NCI-H1436 (cell line): ENCODE results near the gene GNAL.
"Not testable (repeated sequence)": the region's sequence is repeated elsewhere in the genome, so short reads cannot be mapped to it uniquely, and the experiment has no call there.

Source experiments
- DNase-seq: peaks from one replicate; lab custom pipeline; 2025; lab: John Stamatoyannopoulos, UW

The GNAL gene

DNA sequence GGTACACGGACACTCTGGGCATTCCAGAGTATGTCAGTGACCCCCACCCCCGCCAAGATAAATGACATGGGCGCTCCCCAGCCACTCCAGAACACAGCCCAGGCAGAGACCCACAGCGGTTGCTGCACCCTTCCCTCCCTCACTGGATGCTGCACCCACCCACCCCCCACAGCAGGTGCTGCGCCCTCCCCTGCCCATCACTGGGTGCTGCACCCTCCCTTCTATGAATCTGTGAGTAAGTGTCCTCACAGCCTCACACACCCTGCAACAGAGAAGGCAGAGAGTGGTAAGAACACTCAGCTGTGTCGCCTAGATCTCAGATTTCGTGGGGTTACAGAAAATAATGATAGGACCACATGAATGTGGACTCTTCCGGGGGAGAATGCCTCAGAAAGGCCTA lies 185.6 kb downstream of the GNAL start:
- no peak for DNase-seq

DNA sequence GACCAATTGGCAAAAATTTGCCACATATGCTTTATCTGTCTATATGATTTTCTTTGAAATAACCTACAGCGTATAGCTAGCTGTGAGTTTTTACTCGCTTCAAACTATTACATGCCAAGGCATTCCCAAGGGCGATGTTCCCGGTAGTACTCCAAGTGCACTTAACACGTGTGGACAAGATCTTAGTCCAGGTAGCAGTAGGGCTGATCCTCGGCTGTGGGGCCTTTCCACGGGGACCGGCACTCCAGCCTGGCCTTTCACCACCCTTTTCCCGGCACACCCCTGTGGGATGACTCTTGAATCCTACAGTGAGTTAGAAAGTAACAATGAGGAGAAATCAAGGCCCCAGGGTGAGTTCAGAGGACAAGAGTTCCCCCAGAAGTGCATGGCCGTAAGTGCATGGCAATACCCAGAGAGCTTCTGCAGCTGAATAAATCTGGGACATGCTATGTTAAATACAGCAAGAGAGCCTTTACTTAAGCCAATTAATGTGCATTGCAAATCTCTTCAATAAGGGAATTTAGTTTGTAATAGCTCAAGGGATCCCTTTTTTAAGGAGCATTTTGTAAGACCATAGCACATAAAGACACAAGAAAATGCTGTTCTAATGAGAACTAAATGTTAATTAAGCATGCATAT lies 188.6 kb downstream of the GNAL start:
- DNase-seq, result no peak

DNA sequence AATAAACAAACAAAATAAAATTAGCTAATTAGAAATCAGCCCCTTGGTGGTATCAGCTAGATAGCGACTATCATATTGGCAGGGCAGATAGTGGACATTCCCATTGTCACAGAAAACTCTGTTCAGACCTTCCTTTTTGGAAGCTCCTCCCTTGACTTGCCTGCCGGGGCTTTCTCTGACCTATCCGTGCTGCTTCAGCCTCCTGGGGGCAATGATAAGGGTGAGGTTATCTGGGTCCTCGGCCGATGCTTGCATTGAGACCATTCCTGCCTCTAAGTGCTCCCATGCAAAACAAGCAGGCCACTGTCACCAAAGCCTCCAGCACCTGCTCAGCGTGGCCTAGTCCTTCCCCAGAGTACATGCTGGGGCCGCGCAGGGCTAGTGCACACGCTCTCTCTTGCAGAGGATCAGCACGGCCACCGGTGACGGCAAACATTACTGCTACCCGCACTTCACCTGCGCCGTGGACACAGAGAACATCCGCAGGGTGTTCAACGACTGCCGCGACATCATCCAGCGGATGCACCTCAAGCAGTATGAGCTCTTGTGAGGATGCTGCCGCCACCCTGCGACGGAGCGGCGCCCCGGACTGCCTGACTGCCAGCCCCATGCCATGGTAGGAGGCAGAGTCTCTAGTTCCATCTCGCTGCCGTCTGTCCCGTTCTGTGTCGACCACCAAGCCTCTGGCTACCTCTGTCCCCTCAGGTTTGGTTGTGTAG lies 191.7 kb downstream of the GNAL start:
- no peak for DNase-seq

DNA sequence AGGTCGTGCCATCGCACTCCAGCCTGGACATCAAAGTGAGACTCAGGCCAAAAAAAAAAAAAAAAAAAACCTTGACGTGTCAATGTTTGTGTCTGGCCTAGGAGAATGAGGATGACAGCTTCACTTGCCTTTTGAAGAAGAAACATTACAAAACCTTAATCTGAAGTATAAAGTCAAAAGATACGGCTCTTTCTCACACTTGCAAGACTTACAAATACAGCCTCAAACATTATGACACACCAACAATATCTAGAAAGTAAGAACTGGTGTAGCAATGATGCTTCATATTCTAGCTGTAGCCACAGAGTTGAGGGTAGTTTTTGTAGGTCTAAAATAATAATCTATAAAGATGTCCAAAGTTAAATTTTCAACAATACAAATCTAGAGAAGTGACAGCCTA lies 193.6 kb downstream of the GNAL start:
- no peak for DNase-seq

DNA sequence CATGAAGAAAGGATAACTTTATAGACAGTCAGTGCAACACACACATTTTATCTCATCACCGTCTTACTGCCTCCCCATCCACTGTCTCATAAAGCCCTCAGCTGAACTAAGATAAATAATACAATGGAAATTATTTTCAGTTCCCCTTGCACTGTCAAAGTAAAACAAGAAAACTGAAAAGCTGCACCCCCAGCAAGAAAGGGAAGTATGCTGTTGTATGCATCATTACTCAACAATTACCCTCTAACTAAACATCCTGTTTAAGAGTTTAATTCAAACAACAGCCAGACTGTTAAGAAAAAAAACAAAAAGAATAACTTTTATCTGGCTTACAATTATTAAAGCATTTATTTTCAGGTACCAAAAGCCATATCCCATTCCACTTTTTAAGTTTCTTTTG lies 194.1 kb downstream of the GNAL start:
- no peak for DNase-seq

DNA sequence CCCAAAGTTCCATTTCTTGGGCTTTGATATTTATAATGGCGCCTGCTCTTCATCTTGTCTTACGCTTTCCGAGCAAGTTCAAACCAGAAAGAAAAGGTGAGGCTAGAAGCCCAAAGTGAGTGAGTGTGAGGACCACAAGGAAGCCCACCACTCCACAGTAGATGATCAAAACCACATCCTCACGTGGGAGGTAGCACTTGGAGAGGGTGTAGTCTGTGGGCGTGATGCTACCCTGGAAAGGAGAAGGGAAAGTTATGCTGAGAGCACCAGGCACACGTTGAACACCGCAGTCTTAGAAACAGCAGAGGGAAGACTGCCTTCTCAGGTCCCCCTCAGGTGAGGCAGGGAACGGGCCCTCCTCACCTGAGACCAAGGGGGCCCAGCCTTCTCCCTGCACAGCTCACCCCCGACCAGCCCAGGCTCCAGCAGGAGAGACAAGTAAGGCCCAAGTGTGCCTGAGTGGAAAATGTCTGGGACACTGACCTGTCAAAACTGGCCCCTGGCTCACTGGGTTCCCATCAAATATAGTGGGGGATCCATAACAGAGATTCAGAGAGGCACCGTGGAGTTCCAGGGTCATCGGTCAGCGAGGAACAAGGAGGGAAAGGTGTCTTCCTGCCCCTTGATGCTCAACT lies 195.4 kb downstream of the GNAL start:
- DNase-seq, result no peak

DNA sequence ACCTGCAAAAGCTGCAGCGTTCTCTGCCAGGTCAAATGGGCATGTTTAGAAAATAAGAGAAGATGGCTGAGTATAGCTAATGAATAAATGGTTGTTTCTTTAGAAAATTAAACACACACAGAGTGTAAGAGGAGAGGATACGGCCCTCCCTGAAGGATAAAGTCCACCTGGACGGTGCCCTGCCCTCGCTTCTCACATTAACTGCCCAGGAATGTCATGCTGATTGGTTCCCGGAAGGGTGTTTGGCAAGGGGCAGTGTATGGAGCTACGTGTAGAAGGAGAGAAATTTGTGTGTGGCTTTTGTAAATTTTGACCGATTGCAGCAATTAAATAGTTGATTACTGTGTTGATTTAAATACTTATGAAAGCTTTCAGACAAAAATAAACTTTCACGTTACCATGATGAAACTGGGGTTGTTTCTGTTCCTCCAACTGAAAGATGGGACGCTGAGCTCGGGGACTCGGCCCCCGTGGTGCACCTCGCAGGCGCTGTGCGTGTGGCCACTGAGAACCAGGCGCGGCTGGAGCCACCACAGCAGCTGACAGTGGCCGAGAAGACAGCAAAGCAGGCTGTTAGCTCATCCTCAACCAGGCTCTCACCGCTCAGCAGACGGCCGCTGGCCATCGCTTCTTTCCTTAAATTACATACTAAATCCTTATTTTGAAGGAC lies 196.3 kb downstream of the GNAL start:
- no peak for DNase-seq

DNA sequence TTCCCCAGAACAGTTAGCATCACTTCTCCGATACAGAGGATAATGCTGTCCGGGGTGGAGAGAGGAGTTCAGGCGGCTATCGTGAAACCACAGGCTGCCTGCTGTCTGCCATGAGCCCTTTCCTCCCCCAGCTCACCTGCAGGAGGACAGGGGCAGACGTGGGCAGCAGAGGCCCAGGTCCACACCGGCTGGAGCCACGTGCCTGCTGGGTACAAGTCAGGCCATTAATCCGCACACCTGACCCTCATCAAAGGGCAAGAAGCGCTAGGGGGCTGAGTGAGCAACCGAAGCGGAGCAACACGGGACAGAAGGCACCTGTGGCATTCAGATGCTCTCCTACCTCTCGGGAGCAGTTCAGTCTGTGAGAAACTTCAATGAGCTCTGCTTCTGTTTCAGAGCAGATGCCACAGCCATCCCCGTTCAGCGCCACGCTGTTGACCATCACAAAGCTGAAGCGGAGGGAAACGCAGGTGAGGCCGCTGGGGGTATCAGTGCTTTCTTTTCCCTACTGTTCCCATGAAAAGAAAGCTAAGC lies 197.6 kb downstream of the GNAL start:
- DNase-seq, result no peak

DNA sequence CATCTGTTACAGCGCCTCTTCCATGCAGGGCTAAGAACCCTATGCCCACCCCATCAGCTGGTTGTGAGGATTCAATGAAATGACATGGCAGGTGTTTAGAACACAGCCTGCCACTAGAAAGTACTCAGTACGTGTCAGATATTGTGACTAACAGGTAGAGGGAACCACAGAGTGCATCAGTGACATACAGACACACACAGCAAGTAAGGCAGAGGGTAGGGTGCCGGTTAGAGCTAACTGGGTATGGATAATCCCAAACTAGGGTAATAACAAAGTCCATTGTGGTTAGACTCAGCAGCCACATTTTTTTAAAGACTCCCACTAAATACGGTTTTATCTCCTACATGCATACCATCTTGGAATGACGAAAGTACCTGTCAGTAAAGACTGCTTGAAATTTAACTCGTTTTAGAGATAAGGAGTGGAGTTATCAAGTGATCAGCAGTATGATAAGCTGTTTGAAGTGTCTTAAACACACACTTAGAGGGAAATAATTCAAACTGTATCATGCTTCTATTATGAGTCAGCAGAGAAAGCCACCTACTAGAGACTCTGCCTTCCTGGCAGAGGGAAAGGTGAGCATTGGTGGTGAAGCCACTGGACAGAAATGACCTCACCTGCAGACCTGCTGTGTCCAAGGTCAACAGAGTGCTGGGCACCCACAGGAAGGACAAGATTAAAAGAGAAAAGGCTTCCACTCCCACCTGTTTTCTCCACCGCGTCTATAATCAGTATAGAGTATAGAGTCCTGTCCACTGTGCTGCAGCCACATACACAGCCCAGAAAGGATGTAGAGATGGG lies 198.5 kb downstream of the GNAL start:
- no peak for DNase-seq

DNA sequence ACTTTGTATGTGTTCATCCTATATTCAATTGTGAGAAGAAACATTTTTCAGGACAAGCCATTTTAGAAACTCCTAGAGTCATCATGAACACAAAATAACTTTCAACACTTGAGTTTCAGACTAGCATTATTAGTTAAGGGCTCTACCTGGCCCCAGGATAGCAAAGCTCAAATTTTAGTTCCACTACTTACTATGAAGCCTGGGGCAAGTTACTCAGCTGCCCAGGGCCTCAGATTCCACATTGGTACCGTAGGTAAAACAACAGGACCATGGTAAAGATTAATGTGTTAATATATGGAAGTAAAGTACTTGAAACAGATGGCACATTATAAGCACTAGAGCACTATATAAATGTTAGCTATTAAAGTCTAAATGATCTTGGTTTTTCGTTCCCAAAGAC lies 199.7 kb downstream of the GNAL start:
- DNase-seq, result no peak

DNA sequence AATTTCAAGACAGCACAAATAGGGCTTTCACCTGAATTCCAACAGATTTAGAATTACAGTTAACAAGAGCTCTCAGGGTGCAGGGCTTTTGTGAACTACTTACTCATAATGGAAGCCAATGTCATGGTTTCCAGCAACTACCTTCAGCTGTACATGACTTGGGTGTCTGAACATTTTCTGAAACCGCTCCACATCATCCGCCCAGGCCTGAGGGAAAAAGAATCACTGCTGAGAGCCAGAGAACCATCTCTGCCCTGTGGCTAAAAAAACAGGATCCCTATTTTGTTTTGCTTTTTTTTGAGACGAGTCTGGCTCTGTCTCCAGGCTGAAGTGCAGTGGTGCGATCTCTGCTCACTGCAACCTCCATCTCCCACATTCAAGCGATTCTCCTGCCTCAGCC lies 200.2 kb downstream of the GNAL start:
- no peak for DNase-seq

DNA sequence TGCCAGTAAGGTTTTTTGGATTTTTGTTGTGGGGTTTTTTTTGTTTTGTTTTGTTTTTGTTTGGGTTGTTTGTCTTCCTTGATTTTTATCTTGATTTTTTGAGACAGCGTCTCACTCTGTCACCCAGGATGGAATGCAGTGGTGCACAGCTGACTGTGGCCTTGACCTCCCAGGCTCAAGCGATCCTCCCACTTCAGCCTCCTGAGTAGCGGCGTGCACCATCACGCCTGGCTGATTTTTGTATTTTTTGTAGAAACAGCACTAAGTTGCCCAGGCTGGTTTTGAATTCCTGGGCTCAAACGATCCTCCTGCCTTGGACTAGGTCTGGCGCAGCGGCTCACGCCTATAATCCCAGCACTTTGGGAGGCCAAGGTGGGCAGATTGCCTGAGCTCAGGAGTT lies 202.7 kb downstream of the GNAL start:
- DNase-seq, result no peak

DNA sequence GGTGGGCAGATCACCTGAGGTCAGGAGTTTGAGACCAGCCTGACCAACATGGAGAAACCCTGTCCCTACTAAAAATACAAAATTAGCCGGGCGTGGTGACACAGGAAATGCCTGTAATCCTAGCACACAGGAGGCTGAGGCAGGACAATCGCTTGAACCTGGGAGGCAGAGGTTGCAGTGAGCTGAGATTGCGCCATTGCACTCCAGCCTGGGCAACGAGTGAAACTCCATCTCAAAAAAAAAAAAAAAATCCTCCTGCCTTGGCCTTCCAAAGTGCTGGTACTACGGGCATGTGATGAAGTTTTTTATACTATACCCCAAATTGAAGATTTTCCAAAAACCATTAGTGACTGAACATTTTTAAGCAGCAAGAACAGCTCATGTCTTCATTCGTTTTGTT lies 203.4 kb downstream of the GNAL start:
- not testable (repeated sequence) for DNase-seq

DNA sequence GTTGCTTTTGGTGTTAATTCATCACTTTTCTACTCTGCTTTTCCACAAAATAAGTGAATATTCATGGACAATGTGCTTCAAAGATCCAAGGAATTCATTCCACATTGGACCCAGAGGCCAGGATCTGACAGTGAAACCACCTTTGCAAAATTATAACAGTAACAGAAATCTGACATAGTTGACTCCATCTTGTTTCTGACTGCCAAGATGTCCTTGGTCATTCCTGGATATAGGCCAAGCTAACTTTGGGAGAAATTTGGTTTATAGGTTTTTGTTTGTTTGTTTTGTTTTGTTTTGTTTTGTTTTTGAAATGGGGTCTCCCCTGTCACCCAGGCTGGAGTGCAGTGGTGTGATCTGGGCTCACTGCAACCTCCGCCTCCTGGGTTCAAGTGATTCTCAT lies 208.7 kb downstream of the GNAL start:
- no peak for DNase-seq

DNA sequence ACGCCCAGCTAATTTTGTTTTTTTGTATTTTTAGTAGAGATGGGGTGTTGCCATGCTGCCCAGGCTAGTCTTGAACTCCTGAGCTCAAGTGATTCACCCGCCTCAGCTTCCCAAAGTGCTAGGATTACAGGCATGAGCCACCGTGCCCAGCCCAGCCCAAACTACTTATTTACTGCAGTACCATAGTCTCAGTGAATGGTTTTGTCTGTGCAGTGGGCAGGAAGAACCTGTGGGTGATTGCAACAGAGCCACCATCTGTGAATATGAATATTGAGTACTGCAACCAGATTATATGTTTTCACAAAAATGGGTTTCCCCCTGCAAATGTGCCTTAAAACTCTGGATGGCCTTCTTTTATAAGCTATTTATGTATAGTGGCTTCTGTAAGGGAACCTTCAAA lies 210.0 kb downstream of the GNAL start:
- DNase-seq, result no peak

DNA sequence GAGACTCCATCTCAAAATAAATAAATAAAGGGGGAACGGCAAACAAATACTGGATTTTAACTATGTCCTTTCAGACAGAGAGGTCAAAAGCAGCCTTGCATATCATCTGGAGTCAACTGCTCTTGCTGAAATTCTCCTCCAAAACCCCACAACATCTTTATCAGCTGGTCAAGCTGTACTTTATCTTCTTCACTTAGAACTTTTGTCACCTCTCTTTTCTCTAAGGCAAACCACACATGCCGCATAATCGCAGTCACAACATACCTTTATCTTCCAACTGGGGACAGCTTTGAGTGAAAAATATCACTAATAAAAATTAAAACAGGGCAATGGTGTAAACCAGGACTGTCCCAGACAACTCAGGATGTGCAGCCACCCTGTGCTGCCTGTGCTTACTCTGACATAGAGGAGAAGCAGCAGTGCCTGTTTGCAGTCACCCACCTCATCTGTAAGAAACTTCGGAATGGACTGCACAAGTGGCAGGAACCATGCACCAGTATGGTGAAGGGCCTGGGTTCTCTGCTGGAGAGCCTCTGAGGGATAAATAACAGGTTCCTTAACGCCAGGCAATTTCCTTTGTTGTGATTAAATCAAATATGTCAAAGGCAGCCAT lies 212.9 kb downstream of the GNAL start:
- DNase-seq, result no peak

DNA sequence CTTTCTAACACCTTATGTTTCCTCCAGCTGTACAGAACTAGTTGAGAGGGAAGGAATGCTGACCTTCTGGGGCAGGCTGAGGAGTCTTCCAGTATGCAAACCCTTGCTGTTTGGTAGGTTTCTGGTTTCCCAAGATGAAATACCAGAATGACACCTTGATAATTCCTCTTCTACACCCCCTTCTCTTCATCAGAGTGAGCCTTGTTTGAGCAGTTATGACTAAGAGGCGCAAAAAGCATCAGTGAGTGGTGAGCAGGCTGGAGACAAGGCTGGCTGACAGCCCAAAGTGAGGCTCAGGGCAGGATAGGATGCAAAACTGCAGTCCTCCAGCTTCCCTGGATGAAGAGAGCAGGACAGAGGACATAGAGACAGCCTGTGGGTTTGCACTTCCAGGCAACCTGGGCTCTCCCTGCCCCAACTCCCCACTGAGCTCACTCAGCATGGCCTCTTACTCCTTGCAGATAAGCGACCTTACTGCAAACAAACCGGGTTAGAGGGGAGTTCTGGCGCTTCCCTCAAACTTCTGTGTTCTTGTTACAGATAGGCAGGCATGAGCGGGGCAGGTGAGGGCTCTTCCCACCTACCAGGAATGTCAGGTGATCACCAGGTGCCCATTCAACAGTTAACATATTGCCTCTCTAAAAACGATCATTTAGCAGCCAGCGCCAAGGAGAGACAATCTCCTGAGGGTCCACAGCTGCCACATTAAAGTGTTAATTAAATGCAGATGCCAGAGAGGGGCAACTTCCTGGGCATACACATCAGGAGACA lies 213.6 kb downstream of the GNAL start:
- DNase-seq, result no peak

DNA sequence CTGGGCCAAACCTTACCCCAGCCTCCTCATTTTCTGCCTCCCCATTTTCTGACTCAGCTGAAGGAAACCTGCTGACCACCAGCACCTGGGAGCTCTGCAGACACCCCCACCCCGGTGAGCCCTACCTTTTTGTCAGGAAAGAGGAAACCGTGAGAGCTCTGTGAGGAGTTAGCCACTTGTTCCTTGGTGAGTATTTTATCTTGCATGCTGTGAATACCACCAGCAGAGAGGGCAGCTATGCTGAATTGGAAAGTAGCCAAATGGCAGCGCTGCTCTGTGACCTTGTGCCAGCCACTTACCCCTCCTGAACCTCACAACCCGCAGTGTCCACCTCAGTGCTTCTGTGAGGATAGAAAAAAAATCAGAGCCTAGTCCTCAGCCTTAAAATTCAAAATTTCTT lies 216.5 kb downstream of the GNAL start:
- no peak for DNase-seq

DNA sequence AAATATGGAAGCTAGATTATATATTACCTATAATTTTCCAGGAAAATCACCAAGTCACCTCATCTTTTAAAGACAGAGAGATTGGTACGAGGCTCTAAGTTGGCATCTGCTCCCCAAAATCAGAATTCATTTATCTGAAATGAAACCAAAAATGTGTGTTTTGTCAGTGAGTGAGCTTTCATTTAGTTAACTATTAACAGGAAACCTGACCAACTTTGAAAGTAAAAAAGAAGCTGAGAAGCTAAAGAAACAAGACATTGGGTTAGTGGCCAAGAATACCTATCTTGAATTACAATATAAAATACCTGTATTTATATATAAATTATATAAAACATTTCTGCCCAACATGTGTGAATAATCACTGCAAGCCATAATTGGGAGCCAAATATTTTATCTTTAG lies 217.1 kb downstream of the GNAL start:
- DNase-seq, result no peak
